ENCODE results near the gene TMEM44.
A peak's percentile ranks its signal among the peaks of the same experiment; 100 is the strongest.
"Not testable (repeated sequence)": the region's sequence is repeated elsewhere in the genome, so short reads cannot be mapped to it uniquely, and the experiment has no call there.

Gene TMEM44

GRCh38 chr3:194610689-194611088, 22.5 kb downstream of the TMEM44 start:
- DNase-seq (ENCODE audit: low read depth, low spot score): no peak

GRCh38 chr3:194609601-194610000, 23.6 kb downstream of the TMEM44 start:
- DNase-seq (ENCODE audit: low read depth, low spot score): no peak

- DNase-seq (ENCODE audit: low read depth, low spot score): no peak
Measured at GRCh38 chr3:194608981-194609380, 24.2 kb downstream of the TMEM44 start.

- no peak for DNase-seq (ENCODE audit: low read depth, low spot score)
Measured at GRCh38 chr3:194607592-194608389, 25.4 kb downstream of the TMEM44 start.

GRCh38 chr3:194606941-194607340, 26.3 kb downstream of the TMEM44 start:
- DNase-seq (ENCODE audit: low read depth, low spot score): no peak

- DNase-seq (ENCODE audit: low read depth, low spot score): no peak
Measured at GRCh38 chr3:194606163-194606562, 27.1 kb downstream of the TMEM44 start.

GRCh38 chr3:194605314-194605713, 27.9 kb downstream of the TMEM44 start:
- not testable (repeated sequence) for DNase-seq (ENCODE audit: low read depth, low spot score)

GRCh38 chr3:194604837-194605236, 28.4 kb downstream of the TMEM44 start:
- no peak for DNase-seq (ENCODE audit: low read depth, low spot score)

GRCh38 chr3:194604126-194604525, 29.1 kb downstream of the TMEM44 start:
- DNase-seq (ENCODE audit: low read depth, low spot score): no peak

GRCh38 chr3:194602669-194603171, 30.5 kb downstream of the TMEM44 start:
- peak; percentile 72 for DNase-seq (ENCODE audit: low read depth, low spot score)

GRCh38 chr3:194598771-194599557, 34.3 kb downstream of the TMEM44 start:
- peak; percentile 95 for DNase-seq (ENCODE audit: low read depth, low spot score)

GRCh38 chr3:194596906-194597305, 36.3 kb downstream of the TMEM44 start:
- DNase-seq (ENCODE audit: low read depth, low spot score): no peak

- DNase-seq (ENCODE audit: low read depth, low spot score): peak; percentile 99
Measured at GRCh38 chr3:194592798-194593752, 40.1 kb downstream of the TMEM44 start.

- DNase-seq (ENCODE audit: low read depth, low spot score): peak; percentile 22
Measured at GRCh38 chr3:194588741-194589140, 44.5 kb downstream of the TMEM44 start.

- no peak for DNase-seq (ENCODE audit: low read depth, low spot score)
Measured at GRCh38 chr3:194588236-194588635, 45.0 kb downstream of the TMEM44 start.

- peak; percentile 86 for DNase-seq (ENCODE audit: low read depth, low spot score)
Measured at GRCh38 chr3:194587438-194587931, 45.7 kb downstream of the TMEM44 start.

GRCh38 chr3:194586836-194587235, 46.4 kb downstream of the TMEM44 start:
- peak; percentile 84 for DNase-seq (ENCODE audit: low read depth, low spot score)

- no peak for DNase-seq (ENCODE audit: low read depth, low spot score)
Measured at GRCh38 chr3:194585880-194586281, 47.3 kb downstream of the TMEM44 start.

GRCh38 chr3:194584866-194585265, 48.4 kb downstream of the TMEM44 start:
- DNase-seq (ENCODE audit: low read depth, low spot score): no peak

GRCh38 chr3:194584320-194584776, 48.9 kb downstream of the TMEM44 start:
- DNase-seq (ENCODE audit: low read depth, low spot score): no peak

All from astrocyte of the hippocampus (primary cell).